ENCODE data around the gene SUGP2.

DNA sequence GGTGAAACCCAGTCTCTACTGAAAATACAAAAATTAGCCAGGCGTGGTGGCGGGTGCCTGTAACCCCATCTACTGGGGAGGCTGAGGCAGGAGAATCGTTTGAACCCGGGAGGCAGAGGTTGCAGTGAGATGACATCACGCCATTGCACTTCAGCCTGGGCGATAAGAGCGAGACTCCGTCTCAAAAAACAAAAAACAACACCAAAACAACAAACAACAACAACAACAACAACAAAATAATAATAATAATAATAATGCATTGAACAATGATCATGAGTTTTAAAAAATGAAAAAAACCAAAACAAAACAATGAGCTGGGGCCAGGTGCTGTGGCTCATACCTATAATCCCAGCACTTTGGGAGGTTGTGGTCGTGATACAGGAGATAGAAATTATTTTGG is 69.2 kb downstream of the SUGP2 start:
- no peak for TF ChIP-seq EZH2 (IDR thresholded peaks at IDR 0.05)
- no peak for TF ChIP-seq POLR2AphosphoS5 (IDR thresholded peaks at IDR 0.05; ENCODE audit: borderline replicate concordance, low read depth, low read length)
- no peak for TF ChIP-seq FOXP2 (optimal IDR thresholded peaks at IDR 0.05; ENCODE audit: control extremely low read depth, extremely low read length, insufficient read depth)
